ENCODE measurements around the gene SNED1.

DNA sequence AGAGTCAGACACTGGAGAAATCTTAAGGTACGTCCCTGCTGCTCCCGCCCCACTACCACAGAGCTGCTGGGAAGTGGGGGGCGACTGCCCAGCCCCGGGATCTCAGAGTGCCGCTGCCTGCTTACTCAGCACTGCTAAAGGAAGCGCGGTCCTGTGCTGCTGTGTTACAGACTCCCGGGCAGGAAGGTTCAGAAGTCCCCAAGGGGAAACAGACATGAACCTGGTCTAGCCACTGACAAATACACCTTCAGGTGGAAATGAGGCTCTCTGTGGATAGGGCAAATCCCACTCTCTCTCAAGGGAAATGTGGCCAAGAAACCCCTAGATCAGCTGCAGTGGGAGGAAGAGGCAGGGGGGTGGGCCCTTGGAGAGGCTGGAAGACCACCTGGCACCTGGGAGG lies 90.0 kb downstream of the SNED1 start:
- TF ChIP-seq, protein P1, sequence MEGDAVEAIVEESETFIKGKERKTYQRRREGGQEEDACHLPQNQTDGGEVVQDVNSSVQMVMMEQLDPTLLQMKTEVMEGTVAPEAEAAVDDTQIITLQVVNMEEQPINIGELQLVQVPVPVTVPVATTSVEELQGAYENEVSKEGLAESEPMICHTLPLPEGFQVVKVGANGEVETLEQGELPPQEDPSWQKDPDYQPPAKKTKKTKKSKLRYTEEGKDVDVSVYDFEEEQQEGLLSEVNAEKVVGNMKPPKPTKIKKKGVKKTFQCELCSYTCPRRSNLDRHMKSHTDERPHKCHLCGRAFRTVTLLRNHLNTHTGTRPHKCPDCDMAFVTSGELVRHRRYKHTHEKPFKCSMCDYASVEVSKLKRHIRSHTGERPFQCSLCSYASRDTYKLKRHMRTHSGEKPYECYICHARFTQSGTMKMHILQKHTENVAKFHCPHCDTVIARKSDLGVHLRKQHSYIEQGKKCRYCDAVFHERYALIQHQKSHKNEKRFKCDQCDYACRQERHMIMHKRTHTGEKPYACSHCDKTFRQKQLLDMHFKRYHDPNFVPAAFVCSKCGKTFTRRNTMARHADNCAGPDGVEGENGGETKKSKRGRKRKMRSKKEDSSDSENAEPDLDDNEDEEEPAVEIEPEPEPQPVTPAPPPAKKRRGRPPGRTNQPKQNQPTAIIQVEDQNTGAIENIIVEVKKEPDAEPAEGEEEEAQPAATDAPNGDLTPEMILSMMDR (IDR thresholded peaks at IDR 0.05; ENCODE audit: borderline replicate concordance, extremely low read depth, low read length, poor library complexity, severe bottlenecking): no peak
- no peak for TF ChIP-seq EZH2 (IDR thresholded peaks at IDR 0.05; ENCODE audit: borderline replicate concordance, low read depth, low read length, severe bottlenecking)
